Ectodermal cell (in vitro differentiated cells): ENCODE measurements around the gene ISY1.
"Not testable (repeated sequence)": the region's sequence is repeated elsewhere in the genome, so short reads cannot be mapped to it uniquely, and the experiment has no call there.

Experiments
- H3K27ac ChIP-seq: 2 replicates; pipeline ENCODE4 v1.7.0; 2013; ENCODE audit warnings: mild to moderate bottlenecking, low read depth, low read length; ENCODE audit not compliant: insufficient read depth, poor library complexity, severe bottlenecking
- H3K27me3 ChIP-seq: 2 replicates; pipeline ENCODE4 v1.7.0; 2013; ENCODE audit warnings: mild to moderate bottlenecking, low read length; ENCODE audit not compliant: insufficient read depth, control insufficient read depth, poor library complexity, severe bottlenecking
- H3K36me3 ChIP-seq: one replicate; pipeline ENCODE4 v1.7.0; 2013; ENCODE audit warnings: low read length; ENCODE audit not compliant: control insufficient read depth, insufficient read depth
- H3K4me1 ChIP-seq: one replicate; pipeline ENCODE4 v1.7.0; 2013; ENCODE audit warnings: low read length; ENCODE audit not compliant: control insufficient read depth, insufficient read depth
- H3K4me3 ChIP-seq: 2 replicates; pipeline ENCODE4 v1.7.0; 2013; ENCODE audit warnings: low read depth, low read length, control low read depth; ENCODE audit not compliant: insufficient read depth
- H3K9me3 ChIP-seq: 2 replicates; pipeline ENCODE4 v1.7.0; 2013; ENCODE audit warnings: mild to moderate bottlenecking, low read length, moderate library complexity; ENCODE audit not compliant: control insufficient read depth
- WGBS, 2 experiments: methylation state at CpG; one replicate each; pipeline ENCODE4 v1.1.7; 2013; ENCODE audit warnings: missing lambda C conversion rate in 2 of 2; 5-methylcytosine and 5-hydroxymethylcytosine counted together

Gene ISY1

GRCh38 chr3:129106866-129107565 is 53.8 kb downstream of the ISY1 start:
- WGBS, 2 experiments = 91 to 92% methylated on average over 19 of the region's 19 CpGs
- Histone ChIP-seq H3K4me3 (no peak overlapping the region), H3K27me3 (no peaks in the 10 kb centered on the region), H3K4me1 (no peaks in the 10 kb centered on the region), H3K9me3 (no peaks in the 10 kb centered on the region), H3K27ac (no peak overlapping the region), H3K36me3 (no peaks in the 10 kb centered on the region)

GRCh38 chr3:129106320-129106719 is 54.5 kb downstream of the ISY1 start:
- Histone ChIP-seq H3K27ac (no peak overlapping the region), H3K36me3 (no peaks in the 10 kb centered on the region), H3K27me3 (no peaks in the 10 kb centered on the region), H3K9me3 (no peaks in the 10 kb centered on the region), H3K4me3 (no peak overlapping the region), H3K4me1 (no peaks in the 10 kb centered on the region)
- WGBS, 2 experiments = 89 to 91% methylated on average over 5 of the region's 5 CpGs

GRCh38 chr3:129105862-129106261 is 55.0 kb downstream of the ISY1 start:
- no peaks in the 10 kb centered on the region for H3K4me1 ChIP-seq
- 90 to 93% methylated on average over 4 of the region's 4 CpGs for WGBS, 2 experiments
- H3K4me3 ChIP-seq = no peak overlapping the region
- H3K27ac ChIP-seq = no peak overlapping the region
- no peaks in the 10 kb centered on the region for H3K9me3 ChIP-seq
- H3K27me3 ChIP-seq = no peaks in the 10 kb centered on the region
- H3K36me3 ChIP-seq = no peaks in the 10 kb centered on the region

DNA sequence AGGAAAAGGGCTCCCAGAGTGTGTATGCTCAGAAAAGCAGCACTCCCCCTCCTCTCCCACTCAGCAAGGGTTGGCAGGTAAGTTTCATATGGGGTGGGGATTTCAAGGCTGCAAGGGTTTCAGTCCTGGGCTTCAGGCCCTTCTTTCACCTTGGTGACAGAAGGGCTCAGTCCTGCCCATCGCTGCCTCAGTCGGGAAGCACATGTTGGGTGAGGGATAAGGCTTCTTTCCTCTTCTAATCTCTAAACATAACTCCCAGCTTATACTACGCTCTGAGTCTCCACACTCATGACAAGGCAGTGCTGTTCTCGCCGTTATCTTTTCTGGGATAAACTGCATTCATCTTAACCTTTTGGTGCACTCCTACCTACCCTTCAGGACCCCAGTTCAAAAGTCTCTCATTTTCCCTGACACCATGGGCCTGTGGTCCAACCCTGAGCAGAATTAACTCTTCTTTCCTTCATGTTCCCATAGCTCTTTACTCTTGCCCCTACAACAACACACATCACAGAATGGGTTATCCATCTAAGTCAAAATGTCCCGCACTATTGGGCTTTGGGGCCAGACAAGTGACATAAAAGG is 56.3 kb downstream of the ISY1 start:
- no peaks in the 10 kb centered on the region for H3K36me3 ChIP-seq
- H3K4me3 ChIP-seq = no peak overlapping the region
- H3K27me3 ChIP-seq = no peaks in the 10 kb centered on the region
- no peak overlapping the region for H3K27ac ChIP-seq
- 96 to 97% methylated on average over 6 of the region's 6 CpGs for WGBS, 2 experiments
- no peaks in the 10 kb centered on the region for H3K4me1 ChIP-seq
- no peaks in the 10 kb centered on the region for H3K9me3 ChIP-seq

DNA sequence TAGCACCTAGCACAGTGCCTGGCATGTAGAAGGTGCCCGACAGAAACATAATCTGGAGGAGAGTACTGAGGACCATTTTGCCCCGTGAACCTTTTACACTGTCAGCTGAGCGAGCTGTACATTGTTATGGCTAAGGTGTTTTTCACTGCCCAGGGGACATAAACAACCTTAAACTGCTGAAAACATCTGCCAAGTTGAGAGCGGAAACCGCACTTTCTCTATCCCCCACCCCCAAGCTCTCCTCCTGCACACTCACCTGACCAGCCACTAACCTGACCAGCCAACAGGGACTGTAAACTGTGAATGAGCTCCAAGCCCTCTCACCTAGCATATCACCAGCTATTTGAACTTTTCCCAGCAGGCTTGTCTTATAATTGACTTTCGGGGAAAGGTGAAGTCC is 56.8 kb downstream of the ISY1 start:
- Histone ChIP-seq H3K27ac (no peak overlapping the region), H3K4me3 (no peak overlapping the region), H3K4me1 (no peaks in the 10 kb centered on the region), H3K27me3 (no peaks in the 10 kb centered on the region), H3K36me3 (no peaks in the 10 kb centered on the region), H3K9me3 (no peaks in the 10 kb centered on the region)
- 91 to 96% methylated on average over 5 to 6 of the region's 6 CpGs for WGBS, 2 experiments

- Histone ChIP-seq H3K27ac (no peak overlapping the region), H3K9me3 (no peaks in the 10 kb centered on the region), H3K4me1 (no peaks in the 10 kb centered on the region), H3K4me3 (no peak overlapping the region), H3K36me3 (no peaks in the 10 kb centered on the region), H3K27me3 (no peaks in the 10 kb centered on the region)
- 87 to 88% methylated on average over 7 of the region's 7 CpGs for WGBS, 2 experiments
These were observed 57.6 kb downstream of the ISY1 start for GRCh38 chr3:129103296-129103695.

DNA sequence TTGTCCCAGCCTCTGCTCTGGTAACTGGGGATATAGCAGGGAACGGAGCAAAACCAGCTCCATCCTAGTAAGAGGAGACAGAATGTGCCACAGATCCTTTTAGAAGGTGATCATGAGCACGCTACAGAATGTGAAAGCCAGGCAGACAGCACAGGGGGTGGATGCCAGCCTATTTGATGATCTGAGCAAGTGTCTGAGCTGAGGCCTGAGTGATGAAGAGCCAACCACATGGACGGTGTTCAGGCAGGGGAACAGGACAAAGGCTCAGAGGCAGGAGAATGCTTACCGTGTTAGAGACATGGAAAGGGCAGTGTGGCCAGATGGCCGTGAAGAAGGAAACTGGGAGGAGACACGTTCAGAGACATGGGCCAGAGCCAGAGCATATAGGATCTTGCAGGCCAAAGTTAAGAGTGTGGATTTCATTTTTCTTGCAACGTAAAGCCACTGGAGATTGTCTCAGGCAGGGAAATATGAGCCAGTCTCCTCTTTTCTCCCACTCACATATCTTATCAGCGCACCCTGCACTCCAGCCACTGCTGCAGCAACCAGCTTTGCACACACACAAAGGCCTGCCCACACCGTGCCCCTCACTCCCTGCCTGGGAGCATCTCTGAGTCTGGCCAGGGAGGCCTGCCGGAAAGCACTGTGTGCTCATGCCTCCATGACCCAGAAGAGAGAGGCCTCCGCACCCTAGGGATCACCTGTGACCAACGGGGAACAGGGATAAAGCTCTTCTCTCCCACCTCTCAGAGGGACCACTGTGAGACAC is 59.3 kb downstream of the ISY1 start:
- WGBS, 2 experiments = 93% methylated on average over 12 of the region's 12 CpGs
- H3K27ac ChIP-seq = no peak overlapping the region
- no peak overlapping the region for H3K4me3 ChIP-seq
- H3K4me1 ChIP-seq = no peaks in the 10 kb centered on the region
- no peaks in the 10 kb centered on the region for H3K36me3 ChIP-seq
- no peaks in the 10 kb centered on the region for H3K27me3 ChIP-seq
- H3K9me3 ChIP-seq = no peaks in the 10 kb centered on the region

DNA sequence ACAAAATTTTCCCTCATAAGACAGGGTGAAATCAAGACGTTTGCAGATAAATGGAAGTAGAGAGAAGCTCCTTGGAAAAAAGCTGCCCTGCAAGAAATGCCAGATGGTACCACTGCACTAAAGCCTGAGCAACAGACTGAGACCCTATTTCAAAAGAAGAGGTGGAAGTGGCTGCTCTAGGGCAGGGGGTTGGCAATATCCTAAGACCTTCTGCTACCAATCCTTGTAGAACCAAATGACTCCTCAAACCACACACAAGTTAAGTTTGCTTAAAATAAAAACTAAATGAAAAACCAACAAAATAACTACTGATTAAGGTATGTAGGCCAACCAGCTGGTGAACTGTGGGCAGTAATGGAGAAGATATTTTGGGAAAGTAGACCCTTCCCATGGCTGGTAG is 60.6 kb downstream of the ISY1 start:
- 88 to 93% methylated on average over 1 of the region's 1 CpG for WGBS, 2 experiments

GRCh38 chr3:129095285-129095684 is 65.6 kb downstream of the ISY1 start:
- 95 to 97% methylated on average over 10 of the region's 10 CpGs for WGBS, 2 experiments
- Histone ChIP-seq H3K27me3 (no peaks in the 10 kb centered on the region), H3K4me3 (no peak overlapping the region), H3K36me3 (no peaks in the 10 kb centered on the region), H3K9me3 (no peaks in the 10 kb centered on the region), H3K4me1 (no peaks in the 10 kb centered on the region), H3K27ac (no peak overlapping the region)

More for the DNA sequence above, 60.6 kb downstream of the ISY1 start:
- no peaks in the 10 kb centered on the region for H3K27me3 ChIP-seq
- H3K4me1 ChIP-seq = no peaks in the 10 kb centered on the region
- no peaks in the 10 kb centered on the region for H3K9me3 ChIP-seq
- no peaks in the 10 kb centered on the region for H3K36me3 ChIP-seq
- H3K27ac ChIP-seq = no peak overlapping the region
- H3K4me3 ChIP-seq = no peak overlapping the region

GRCh38 chr3:129088312-129088711 is 72.6 kb downstream of the ISY1 start:
- not testable (repeated sequence) for H3K36me3 ChIP-seq, H3K27me3 ChIP-seq, H3K4me3 ChIP-seq, H3K27ac ChIP-seq, H3K9me3 ChIP-seq, H3K4me1 ChIP-seq
- no CpG with 5 or more reads among the region's 6 CpGs for WGBS, 2 experiments
